NK-92 (cell line): ENCODE results near the gene SEMA4D.

Source experiments
- DNase-seq: peaks from one replicate; lab custom pipeline; 2025; ENCODE audit not compliant: unreplicated experiment; lab: John Stamatoyannopoulos, UW

Gene SEMA4D

DNA sequence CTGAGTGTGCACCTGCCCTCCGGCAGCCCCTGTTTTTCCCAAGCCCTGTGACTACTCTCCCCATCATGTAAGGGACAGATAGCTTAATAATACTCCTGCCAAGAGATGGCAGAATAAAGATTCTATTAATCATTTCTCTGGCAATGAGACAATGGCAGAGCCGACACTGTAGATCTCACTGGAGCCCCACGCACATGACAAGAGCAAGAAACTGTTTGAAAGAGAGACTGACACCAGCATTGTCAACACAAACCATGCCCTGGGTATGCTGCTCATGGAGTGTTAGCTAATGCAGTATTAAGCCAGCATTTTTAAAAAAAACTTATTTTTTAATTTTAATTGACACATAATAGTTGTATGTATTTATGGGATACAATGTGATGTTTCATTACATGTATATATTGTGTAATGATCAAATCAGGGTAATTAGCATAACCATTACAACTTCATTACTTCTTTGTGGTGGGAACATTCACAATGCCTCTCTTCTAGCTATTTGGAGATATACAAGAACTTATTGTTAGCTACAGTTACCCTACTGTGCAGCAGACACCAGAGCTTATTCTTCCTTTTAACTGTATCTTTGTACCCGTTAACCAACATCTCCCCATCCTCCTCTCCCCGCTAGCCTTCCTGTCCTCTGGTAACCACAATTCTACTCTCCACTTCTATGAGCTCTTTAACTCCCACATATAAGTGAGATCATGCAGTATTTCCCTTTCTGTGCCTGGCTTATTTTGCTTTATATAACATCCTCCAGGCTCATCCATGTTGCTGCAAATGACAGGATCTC lies 31.5 kb upstream of the SEMA4D start:
- DNase-seq, result no peak

DNA sequence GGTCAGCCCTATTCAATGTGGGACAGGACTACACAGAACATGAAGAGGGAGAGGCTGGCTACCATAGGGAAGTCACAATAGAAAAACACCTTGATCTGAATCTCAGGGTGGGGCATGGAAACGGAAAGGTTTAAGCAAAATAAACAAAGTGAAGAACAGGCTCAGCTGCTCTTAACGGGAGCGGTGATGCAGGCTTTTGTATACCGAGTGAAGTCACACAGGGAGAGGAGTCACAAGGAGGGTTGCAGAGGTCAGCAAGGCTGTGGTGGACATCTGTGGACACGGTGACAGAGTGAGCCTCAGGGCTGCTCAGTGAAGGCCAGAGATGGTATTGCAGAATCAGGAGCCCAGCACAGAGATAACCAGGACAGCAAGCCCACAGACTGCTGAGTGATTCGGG lies 30.6 kb upstream of the SEMA4D start:
- DNase-seq, result no peak

- DNase-seq, result no peak
These were observed 30.2 kb upstream of the SEMA4D start for GRCh38 chr9:89528131-89528530.

- no peak for DNase-seq
These were observed 29.2 kb upstream of the SEMA4D start for GRCh38 chr9:89527084-89527483.

GRCh38 chr9:89526667-89527066 lies 28.8 kb upstream of the SEMA4D start:
- no peak for DNase-seq

DNA sequence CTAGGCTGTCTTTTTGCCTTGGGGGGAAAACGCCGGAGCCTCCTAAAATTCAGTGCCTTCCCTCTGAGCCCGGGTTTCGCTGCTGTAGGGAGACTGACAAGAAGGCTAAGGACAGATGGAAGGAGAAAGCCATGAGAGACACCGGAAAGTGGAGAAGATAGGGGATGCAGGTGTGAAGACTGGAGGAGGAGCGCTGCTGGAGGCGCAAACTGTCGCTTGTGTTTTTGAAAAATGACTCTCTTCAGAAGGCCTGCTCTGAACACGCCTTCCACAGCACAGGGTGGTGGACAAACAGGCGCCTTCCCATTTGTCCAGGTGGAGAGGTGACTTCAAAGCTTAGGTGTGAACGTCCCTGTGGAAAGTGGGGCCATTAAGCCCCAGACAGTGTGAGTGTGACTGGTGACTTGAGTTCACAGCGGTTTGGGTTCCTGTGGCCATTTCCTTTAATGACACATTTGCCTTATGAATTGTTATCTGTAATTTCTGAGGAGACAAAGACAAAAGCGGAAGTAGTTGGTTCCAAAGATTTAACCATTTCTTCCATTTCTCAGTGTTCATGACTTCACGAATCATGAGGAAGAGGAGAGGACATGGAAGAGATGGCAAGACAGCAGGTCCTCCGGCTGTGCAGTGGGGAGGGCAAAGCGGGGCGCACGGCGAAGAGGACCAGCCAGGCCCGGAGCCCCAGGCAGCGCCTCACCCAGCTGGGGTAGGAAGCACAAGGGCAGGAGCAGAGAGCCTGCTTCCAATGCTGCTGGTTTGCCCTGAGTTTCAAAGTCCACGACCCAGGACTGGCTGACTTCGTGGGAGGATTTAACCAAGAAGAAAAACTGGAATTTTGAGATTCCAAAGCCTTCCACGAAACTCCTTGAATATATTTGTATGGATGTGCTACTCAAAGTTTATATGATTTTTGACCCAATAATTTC lies 27.8 kb upstream of the SEMA4D start:
- DNase-seq, result no peak

DNA sequence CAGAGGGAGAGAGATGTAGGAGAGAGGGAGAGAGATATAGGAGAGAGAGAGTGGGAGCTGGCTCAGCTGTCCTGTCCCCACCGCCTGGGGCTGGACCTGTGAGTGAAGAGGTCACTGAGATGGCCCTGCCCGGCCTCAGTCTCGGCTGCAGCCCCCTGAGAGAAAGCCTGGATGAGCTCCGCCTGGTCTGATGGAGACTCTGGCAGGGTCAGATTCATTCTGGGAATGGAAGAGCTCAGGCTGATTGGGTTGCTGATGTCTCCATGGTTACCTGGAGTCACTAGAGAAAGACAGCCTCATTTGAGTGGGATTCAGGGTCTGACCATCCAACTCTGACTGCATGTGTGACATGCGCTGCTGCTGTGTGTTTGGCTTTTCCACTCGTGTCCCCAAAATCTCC lies 27.1 kb upstream of the SEMA4D start:
- DNase-seq, result no peak

- no peak for DNase-seq
These were observed 26.0 kb upstream of the SEMA4D start for GRCh38 chr9:89523948-89524347.

DNA sequence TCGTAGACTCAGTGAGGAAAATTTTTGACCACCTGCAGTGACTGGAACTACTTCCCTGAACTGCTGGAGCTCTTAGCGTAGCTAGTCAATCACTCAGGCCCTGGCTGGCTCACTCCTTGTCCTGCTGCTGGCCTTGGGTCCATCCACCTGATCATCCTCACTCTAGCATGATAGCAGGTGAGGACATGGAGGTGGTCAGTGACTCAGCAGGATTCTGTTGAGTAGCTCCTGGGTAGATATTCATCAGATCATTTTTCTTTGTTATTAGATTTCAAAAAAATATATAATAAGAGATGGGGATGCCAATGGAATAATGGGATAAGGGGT lies 25.0 kb upstream of the SEMA4D start:
- DNase-seq, result no peak

DNA sequence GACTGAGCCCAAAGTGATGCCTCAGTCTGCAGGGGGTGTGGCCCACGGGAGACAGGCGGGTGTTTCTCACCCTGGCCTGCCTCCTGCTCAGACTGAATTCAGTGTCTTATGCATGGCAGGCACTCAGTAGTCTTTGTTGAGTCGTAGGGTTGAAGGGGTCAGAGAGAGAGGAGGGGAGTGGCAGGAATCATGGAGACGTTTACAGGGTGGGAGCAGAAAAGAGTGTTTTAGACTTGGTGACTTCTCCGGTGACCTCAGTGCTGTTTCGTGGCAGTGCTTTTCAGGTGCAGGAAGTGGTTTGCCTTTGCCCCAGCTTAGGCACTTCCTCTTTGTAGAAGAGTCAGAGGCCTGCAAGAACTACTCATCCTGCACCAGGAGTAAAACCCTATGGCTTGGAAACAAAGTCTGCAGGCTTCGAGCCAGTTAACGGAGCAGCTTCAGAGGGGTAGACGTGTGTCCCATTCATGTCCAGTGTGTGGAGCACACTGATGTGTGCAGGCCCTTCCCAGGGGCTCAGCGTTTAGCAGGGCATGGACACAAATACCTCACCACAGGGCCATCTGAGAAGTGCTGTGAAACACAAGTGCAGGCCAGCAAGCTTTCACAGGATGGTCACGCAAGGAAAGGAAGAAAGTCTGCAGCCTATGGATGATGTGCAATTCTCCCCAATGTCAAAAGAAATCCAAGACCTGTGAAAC lies 24.5 kb upstream of the SEMA4D start:
- DNase-seq, result peak; percentile 13

GRCh38 chr9:89519366-89519805 lies 21.5 kb upstream of the SEMA4D start:
- no peak for DNase-seq

DNA sequence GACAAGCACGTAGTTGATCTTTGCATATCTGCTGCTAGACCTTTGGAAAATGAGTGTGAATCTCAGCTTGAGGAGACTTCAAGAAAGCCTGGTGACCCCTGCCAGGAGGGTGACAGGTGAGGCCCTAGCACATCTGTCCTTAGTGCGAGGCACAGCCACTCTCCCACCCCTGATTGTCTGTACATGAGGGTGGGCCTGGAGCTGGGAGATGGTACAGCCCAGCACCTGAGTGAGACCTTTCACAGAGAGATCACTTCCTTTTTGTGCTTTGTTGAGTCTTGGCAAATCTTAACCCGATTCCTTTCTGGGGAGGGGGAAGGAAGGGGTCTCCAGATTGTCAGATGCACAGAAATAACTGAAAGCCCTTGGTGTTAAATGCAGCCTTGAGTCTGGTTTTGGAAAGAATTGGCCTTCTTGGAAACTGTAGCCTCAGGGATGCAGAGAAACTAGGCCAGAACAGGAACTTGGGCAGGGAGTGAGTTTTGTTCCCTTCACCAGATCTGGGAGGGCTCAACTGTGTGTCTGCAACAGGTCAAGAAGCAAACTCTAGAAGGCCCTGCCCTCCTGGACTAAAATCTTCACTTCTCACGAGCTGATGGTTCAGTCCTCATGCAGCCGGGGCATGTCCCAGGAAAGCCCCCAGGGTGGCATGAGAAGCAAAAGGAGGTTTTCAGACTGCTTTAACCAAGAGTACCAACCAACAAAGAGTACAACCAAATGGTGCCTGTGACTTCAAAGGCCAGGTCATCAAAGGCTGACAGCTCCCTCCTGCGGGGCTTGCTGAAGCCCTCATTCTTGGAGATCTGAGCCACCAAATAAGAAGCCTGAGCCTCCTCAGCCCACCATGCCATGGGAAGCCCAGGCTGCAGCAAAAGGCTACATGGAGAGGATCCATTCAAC lies 20.8 kb upstream of the SEMA4D start:
- no peak for DNase-seq

- no peak for DNase-seq
These were observed 17.5 kb upstream of the SEMA4D start for GRCh38 chr9:89515416-89515815.

DNA sequence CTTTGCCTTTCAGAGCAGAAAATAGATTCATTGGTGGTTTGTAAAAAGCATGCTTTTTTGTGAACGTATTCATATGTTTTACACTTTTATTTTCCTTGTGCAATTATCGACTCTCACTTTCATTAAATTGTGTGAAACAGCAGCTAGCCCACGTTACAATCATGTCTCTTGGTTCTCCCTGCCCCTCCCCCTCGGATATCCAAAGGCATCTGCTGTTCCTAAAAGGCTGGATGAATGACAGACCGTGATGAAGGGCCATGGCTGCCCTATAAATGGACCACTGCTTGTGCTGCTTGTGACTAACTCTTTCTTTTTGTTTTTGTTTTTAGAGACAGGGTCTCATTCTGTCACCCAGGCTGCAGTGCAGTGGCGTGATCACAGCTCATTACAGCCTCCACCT lies 17.0 kb upstream of the SEMA4D start:
- no peak for DNase-seq

- no peak for DNase-seq
These were observed 16.4 kb upstream of the SEMA4D start for GRCh38 chr9:89514337-89514736.

- no peak for DNase-seq
These were observed 15.9 kb upstream of the SEMA4D start for GRCh38 chr9:89513837-89514236.

DNA sequence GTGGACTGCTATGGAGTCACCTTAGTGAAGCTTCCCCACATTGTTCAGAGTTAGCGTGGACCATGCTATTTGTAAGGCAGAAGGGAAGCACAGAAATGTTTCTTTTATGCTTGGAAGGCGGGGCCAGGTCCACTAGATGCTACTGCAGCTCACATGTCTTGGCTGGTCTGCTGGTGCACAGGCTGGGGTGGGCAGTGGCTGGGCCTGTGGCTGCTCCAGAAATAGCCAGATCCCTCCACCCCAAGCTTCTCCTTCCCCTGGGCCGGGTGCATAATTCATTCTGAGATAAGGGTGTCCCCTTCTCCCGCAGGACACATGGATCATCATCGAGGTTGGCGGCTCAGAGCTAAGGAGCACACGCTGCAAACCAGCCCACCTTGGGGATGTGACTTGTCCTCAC lies 14.5 kb upstream of the SEMA4D start:
- DNase-seq, result no peak

GRCh38 chr9:89508951-89509615 lies 11.2 kb upstream of the SEMA4D start:
- DNase-seq, result no peak

DNA sequence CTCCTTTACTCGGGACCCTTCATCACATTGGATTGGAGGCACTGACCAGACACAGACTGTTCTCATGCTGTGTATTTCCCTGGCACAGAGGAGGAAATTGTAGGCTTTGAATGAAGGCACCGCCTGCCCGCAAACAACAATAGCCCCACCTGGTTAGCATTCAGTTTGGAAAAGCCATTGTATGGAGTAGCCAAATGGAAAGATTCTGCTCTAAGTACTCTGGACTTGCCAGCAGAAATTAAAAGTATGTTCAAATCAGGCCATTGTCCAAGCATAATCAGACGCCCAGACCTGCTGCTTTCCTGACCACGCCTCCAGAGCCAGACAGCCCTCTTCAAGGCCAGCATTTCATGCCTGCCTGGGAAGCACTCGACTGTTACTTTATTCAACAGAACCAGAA lies 8.0 kb upstream of the SEMA4D start:
- DNase-seq, result no peak

DNA sequence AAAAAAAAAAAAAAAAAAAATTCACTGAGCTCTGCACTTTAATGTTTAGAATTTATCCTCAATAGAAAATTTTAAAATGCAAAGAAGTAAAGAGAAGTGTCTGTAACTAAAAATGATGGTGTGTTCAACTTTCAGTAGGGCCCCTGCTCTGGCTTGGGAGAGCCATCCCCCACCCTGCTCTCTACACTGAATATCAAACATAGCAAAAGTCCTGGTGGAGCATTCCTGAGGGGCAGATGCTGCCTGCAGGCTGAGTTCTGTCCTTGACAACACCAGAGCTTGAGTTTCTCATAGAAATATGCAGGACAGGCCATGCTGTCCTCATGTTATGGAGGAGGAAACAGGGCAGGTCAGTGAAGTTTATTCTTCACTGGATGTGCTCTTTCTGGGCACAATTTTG lies 7.1 kb upstream of the SEMA4D start:
- DNase-seq, result no peak
